Spinal cord (tissue), 10 donors: ENCODE data around the gene CDKAL1. TPM values are rescaled to one million over a fixed set of nuclear protein-coding genes. Genes with fewer than 3 reads are reported as not detected.
A peak's percentile ranks its signal among the peaks of the same experiment; 100 is the strongest.
"Not testable (repeated sequence)": the region's sequence is repeated elsewhere in the genome, so short reads cannot be mapped to it uniquely, and the experiment has no call there.

ENCODE experiments used
- DNase-seq, 6 donors: peaks; one replicate each; pipeline versions ENCODE4 v3.0.0 to v3.0.0-alpha.2; 2013 to 2015; ENCODE audit warnings: low spot score in 6 of 6, low read depth in 4 of 6
- H3K27ac ChIP-seq: one replicate; pipeline ENCODE4 v1.5.1; 2013; ENCODE audit warnings: low read depth, low read length, control low read depth
- H3K27me3 ChIP-seq: one replicate; pipeline ENCODE4 v1.6.1; 2013; ENCODE audit warnings: low read length; ENCODE audit not compliant: control insufficient read depth, insufficient read depth
- H3K36me3 ChIP-seq: one replicate; pipeline ENCODE4 v1.6.1; 2013; ENCODE audit warnings: low read length; ENCODE audit not compliant: control insufficient read depth, insufficient read depth
- H3K4me1 ChIP-seq: one replicate; pipeline ENCODE4 v1.6.1; 2013; ENCODE audit warnings: low read length; ENCODE audit not compliant: control insufficient read depth, insufficient read depth
- H3K4me3 ChIP-seq: one replicate; pipeline ENCODE4 v1.5.1; 2013; ENCODE audit warnings: low read depth, low read length, control low read depth
- H3K9me3 ChIP-seq: one replicate; pipeline ENCODE4 v1.6.1; 2013; ENCODE audit warnings: low read length; ENCODE audit not compliant: control insufficient read depth, insufficient read depth
- WGBS: methylation state at CpG from one replicate; pipeline ENCODE4 v1.1.5; 2013; ENCODE audit warnings: missing lambda C conversion rate; ENCODE audit not compliant: insufficient coverage; 5-methylcytosine and 5-hydroxymethylcytosine counted together
- polyA plus RNA-seq, 2 donors: library from polyadenylated mRNA; unstranded; fragments of 120-200 nt; gene quantifications; one replicate each; pipeline ENCODE4 v1.2.1, GENCODE V29; 2013; ENCODE audit not compliant: insufficient read length in 2 of 2
- total RNA-seq, 2 donors: library from RNA; depleted of rRNA in 1 of 2; stranded (reverse); fragments of 120-200 nt in 1 of 2; fragments of >200 nt in 1 of 2; gene quantifications; one replicate each; pipeline versions ENCODE4 v1.2.3 to v1.2.4, GENCODE V29; 2013 to 2014
- donor health status: healthy.

Gene CDKAL1
- total and polyA plus RNA-seq, 4 donors = 15.1 to 34.2 (median 22.0) TPM

DNA sequence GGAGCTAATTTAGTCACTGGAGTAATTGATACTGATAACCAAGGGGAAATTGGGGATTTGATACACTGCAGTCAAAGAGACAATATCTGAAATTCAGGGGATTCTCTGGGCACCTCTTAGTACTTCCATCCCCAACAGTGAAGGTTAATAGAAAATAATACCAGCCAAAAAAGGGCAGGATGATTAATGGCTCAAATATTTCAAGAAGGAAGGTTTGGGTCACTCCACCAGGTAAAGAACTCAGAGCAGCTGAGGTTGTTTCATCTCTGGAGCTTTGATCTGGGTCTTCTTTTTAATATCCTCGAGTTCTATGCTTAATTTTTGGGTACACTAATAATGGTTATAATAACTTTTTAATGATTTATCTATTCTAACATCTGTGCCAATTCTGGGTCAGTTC is 70.8 kb downstream of the CDKAL1 start:
- Histone ChIP-seq H3K36me3 (no peaks in the 10 kb centered on the region), H3K4me1 (no peaks in the 10 kb centered on the region), H3K27me3 (no peaks in the 10 kb centered on the region), H3K27ac (no peak overlapping the region), H3K9me3 (no peaks in the 10 kb centered on the region), H3K4me3 (no peak overlapping the region)
- no CpG with 5 or more reads among the region's 1 CpG for WGBS
- no peak for DNase-seq

DNA sequence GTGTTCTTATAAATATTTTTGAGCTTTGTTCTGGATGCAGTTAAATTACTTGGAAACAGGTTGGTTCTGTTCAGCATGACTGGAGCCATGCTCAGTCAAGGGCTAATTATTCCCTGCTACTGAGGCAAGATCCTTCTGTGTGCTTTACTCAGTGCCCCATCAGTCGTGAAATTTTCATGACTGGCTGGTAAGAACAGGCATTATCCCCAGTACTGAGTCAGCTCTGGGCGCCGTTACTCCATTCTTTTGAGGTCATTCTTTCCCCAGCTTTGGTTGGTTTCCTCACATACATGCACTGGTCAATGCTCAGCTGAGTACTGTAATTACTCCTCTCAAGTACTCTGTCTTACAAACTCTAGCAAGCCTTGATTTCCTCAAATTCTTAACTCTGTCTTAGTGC is 71.3 kb downstream of the CDKAL1 start:
- Histone ChIP-seq H3K36me3 (no peaks in the 10 kb centered on the region), H3K4me3 (no peak overlapping the region), H3K9me3 (no peaks in the 10 kb centered on the region), H3K27ac (no peak overlapping the region), H3K27me3 (no peaks in the 10 kb centered on the region), H3K4me1 (no peaks in the 10 kb centered on the region)
- no peak for DNase-seq
- WGBS = 61% methylated on average over 3 of the region's 3 CpGs

DNA sequence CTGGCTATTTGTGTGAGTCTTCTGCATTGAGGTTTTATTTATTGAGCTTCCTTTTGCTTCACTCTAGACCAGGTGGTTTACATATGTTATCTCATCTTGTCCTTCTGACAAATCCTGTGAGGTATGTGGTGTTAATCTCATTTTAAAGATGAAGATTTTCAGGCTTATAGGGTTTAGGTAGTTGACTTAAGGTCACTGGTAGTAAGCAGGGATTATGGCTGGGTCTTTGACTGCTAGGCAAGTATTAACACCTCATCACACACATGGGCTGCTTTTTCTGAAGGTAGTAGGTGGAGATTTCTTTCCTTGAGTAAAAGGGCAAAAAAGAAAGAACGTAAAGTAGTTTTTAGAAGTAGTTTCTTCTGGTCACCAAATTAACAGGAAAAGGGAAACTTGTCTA is 72.6 kb downstream of the CDKAL1 start:
- H3K4me3 ChIP-seq = no peak overlapping the region
- H3K9me3 ChIP-seq = no peaks in the 10 kb centered on the region
- no peaks in the 10 kb centered on the region for H3K4me1 ChIP-seq
- no peaks in the 10 kb centered on the region for H3K36me3 ChIP-seq
- no peak for DNase-seq
- WGBS = no CpG with 5 or more reads among the region's 1 CpG
- no peak overlapping the region for H3K27ac ChIP-seq
- H3K27me3 ChIP-seq = no peaks in the 10 kb centered on the region

- no peaks in the 10 kb centered on the region for H3K9me3 ChIP-seq
- DNase-seq = peak in 2 of 6 donors; percentile 28 to 66
- no peaks in the 10 kb centered on the region for H3K4me1 ChIP-seq
- no peak overlapping the region for H3K27ac ChIP-seq
- no peaks in the 10 kb centered on the region for H3K27me3 ChIP-seq
- WGBS = no CpG with 5 or more reads among the region's 4 CpGs
- no peak overlapping the region for H3K4me3 ChIP-seq
- no peaks in the 10 kb centered on the region for H3K36me3 ChIP-seq
Observed at GRCh38 chr6:20608356-20608755, 74.1 kb downstream of the CDKAL1 start.

GRCh38 chr6:20608905-20609304 is 74.6 kb downstream of the CDKAL1 start:
- Histone ChIP-seq H3K27me3 (no peaks in the 10 kb centered on the region), H3K36me3 (no peaks in the 10 kb centered on the region), H3K4me1 (no peaks in the 10 kb centered on the region), H3K27ac (no peak overlapping the region), H3K9me3 (no peaks in the 10 kb centered on the region), H3K4me3 (no peak overlapping the region)
- DNase-seq = no peak
- 93% methylated on average over 2 of the region's 2 CpGs for whole genome bisulfite sequencing

DNA sequence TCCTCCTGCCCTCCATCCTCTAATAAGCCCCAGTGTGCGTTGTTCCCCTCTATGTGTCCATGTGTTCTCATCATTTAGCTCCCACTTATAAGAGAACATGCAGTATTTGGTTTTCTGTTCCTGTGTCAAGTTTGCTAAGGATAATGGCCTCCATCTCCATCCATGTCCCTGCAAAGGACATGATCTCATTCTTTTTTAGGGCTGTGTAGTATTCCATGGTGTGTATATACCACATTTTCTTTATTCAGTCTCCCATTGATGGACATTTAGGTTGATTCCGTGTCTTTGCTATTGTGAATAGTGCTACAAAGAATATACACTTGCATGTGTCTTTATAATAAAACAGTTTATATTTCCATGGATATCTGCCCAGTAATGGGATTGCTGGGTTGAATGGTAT is 75.7 kb downstream of the CDKAL1 start:
- no CpG with 5 or more reads among the region's 2 CpGs for WGBS
- H3K27ac ChIP-seq, H3K4me1 ChIP-seq, DNase-seq, H3K36me3 ChIP-seq, H3K9me3 ChIP-seq, H3K4me3 ChIP-seq, H3K27me3 ChIP-seq: not testable (repeated sequence)

DNA sequence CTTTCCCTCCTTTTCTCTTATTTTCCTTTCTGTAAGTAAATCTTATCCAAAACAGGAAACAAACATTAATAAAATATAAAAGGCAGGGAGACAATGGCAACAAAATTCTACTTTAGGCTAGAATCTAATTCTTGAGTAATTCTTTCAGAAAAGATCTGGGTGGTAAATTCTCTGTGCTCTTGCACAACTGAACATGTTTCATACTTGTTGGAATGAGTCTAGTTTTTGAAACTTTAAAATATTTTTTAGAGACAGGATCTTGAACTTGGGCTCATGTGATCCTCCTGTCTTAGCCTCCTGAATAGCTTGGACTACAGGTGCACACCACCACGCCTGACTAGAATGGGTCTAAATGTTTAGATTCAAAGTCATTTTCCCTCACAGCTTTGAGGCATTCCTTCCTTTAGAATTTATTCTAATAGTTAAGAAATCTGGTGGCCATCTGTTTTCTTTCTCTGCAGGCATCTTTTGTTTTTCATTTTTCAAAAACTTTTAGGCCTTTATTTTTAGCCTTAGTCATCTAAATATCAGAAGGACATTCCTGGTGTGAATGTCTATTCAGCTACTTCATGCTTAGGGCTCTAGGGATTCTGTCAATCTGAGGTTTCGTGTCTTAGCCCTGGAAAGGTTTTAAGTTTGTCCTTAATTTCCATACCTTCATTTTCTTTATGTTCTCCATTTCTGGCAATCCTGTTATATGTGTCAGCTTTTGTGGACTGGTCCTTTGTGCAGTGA is 76.5 kb downstream of the CDKAL1 start:
- Histone ChIP-seq H3K36me3 (no peaks in the 10 kb centered on the region), H3K4me1 (no peaks in the 10 kb centered on the region), H3K9me3 (no peaks in the 10 kb centered on the region), H3K4me3 (no peak overlapping the region), H3K27me3 (no peaks in the 10 kb centered on the region), H3K27ac (no peak overlapping the region)
- DNase-seq = no peak
- WGBS = no CpG with 5 or more reads among the region's 2 CpGs

DNA sequence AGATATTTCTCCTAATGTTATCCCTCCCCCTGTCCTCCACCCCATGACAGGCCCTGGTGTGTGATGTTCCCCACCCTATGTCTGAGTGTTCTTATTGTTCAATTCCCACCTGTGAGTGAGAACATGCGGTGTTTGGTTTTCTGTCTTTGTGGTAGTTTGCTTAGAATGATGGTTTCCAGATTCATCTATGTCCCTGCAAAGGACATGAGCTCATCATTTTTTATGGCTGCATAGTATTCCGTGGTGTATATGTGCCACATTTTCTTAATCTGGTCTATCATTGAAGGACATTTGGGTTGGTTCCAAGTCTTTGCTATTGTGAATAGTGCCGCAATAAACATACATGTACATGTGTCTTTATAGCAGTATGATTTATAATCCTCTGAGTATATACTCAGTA is 83.3 kb downstream of the CDKAL1 start:
- H3K9me3 ChIP-seq, H3K36me3 ChIP-seq, H3K27ac ChIP-seq, H3K4me1 ChIP-seq, DNase-seq, H3K27me3 ChIP-seq, H3K4me3 ChIP-seq: not testable (repeated sequence)
- 100% methylated on average over 1 of the region's 3 CpGs for WGBS

DNA sequence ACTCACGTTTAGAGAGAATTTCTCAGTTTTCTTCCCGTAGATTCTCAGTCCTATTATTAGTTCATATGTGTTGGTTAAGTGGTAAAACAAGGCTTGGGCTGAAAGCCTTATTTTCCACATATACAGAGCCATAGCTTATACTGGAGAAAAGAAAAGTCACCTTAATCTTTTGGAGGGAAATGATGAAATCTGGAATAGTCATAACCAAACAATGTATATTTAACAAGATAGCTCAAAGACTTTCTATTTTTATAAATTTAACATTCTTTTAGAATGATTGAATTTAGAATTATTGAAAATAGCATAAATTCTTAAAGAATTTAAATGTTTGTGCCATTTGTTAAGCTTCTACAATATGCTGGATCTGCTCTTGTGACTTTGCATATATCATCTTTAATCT is 85.8 kb downstream of the CDKAL1 start:
- no peaks in the 10 kb centered on the region for H3K4me1 ChIP-seq
- H3K4me3 ChIP-seq = no peak overlapping the region
- WGBS = no CpG with 5 or more reads among the region's 2 CpGs
- H3K27ac ChIP-seq = no peak overlapping the region
- H3K27me3 ChIP-seq = no peaks in the 10 kb centered on the region
- no peaks in the 10 kb centered on the region for H3K36me3 ChIP-seq
- DNase-seq = no peak
- no peaks in the 10 kb centered on the region for H3K9me3 ChIP-seq

GRCh38 chr6:20623761-20624160 is 89.5 kb downstream of the CDKAL1 start:
- no peak overlapping the region for H3K27ac ChIP-seq
- no peak for DNase-seq
- no peak overlapping the region for H3K4me3 ChIP-seq
- no peaks in the 10 kb centered on the region for H3K27me3 ChIP-seq
- no peaks in the 10 kb centered on the region for H3K9me3 ChIP-seq
- no peaks in the 10 kb centered on the region for H3K4me1 ChIP-seq
- H3K36me3 ChIP-seq = no peaks in the 10 kb centered on the region
